HepG2 (cell line): Measurements from ENCODE around the gene MGAT5.

Experiments used
- CHD2 ChIP-seq: IDR thresholded peaks from 2 replicates; pipeline ENCODE4 v1.6.1; 2011; ENCODE audit warnings: low read depth, low read length, improper control_type of control experiment
- POGK ChIP-seq: sonication (generic); formaldehyde crosslinking; conservative IDR thresholded peaks from 2 replicates; pipeline ENCODE4 v1.8.0; 2022; ENCODE audit warnings: mild to moderate bottlenecking, moderate library complexity, missing genetic modification reagents
- ZNF609 ChIP-seq: sonication (generic); formaldehyde crosslinking; IDR thresholded peaks from 2 replicates; pipeline ENCODE4 v1.4.0; 2020; ENCODE audit warnings: mild to moderate bottlenecking, missing genetic modification reagents, borderline replicate concordance
- ZNF629 ChIP-seq: sonication (generic); formaldehyde crosslinking; conservative IDR thresholded peaks from 2 replicates; pipeline ENCODE4 v1.5.0; 2020; ENCODE audit warnings: missing genetic modification reagents

- no peak for TF ChIP-seq POGK (CRISPR knock-in tag)
- no peak for TF ChIP-seq ZNF629 (CRISPR knock-in tag)
- TF ChIP-seq ZNF609 (CRISPR knock-in tag) = no peak
- no peak for TF ChIP-seq CHD2
Observed at GRCh38 chr2:134408791-134409190, 154.9 kb downstream of the MGAT5 start.
